ENCODE measurements around the gene PPFIA1. TPM values are rescaled to one million over a fixed set of nuclear protein-coding genes. Genes with fewer than 3 reads are reported as not detected.

The PPFIA1 gene
- total and polyA plus RNA-seq, 2 of the 13 experiments (the other 11 are each of a cell fraction or from before 2014, with no cell fraction given): 29.9 to 45.2 TPM

DNA sequence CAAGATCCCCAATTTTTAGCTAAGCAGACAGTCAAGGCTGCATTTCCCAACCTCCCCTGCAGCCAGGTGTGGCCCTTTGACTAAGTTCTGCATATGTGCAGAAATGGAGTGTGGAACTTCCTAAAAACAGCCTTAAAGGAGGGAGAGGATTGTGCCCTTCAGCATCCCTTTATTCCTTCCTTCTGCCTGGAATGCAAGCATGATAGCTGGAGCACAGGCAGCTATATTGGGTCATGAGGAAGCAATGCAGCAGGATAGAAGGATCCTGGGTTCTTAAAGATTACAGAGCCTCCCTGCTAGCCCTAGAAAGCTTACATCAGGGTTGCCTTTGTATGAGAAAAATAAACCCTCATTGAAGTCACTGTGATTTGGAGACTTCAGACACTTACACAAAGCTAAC lies 37.5 kb upstream of the PPFIA1 start (continued):
- TF ChIP-seq, protein P1, sequence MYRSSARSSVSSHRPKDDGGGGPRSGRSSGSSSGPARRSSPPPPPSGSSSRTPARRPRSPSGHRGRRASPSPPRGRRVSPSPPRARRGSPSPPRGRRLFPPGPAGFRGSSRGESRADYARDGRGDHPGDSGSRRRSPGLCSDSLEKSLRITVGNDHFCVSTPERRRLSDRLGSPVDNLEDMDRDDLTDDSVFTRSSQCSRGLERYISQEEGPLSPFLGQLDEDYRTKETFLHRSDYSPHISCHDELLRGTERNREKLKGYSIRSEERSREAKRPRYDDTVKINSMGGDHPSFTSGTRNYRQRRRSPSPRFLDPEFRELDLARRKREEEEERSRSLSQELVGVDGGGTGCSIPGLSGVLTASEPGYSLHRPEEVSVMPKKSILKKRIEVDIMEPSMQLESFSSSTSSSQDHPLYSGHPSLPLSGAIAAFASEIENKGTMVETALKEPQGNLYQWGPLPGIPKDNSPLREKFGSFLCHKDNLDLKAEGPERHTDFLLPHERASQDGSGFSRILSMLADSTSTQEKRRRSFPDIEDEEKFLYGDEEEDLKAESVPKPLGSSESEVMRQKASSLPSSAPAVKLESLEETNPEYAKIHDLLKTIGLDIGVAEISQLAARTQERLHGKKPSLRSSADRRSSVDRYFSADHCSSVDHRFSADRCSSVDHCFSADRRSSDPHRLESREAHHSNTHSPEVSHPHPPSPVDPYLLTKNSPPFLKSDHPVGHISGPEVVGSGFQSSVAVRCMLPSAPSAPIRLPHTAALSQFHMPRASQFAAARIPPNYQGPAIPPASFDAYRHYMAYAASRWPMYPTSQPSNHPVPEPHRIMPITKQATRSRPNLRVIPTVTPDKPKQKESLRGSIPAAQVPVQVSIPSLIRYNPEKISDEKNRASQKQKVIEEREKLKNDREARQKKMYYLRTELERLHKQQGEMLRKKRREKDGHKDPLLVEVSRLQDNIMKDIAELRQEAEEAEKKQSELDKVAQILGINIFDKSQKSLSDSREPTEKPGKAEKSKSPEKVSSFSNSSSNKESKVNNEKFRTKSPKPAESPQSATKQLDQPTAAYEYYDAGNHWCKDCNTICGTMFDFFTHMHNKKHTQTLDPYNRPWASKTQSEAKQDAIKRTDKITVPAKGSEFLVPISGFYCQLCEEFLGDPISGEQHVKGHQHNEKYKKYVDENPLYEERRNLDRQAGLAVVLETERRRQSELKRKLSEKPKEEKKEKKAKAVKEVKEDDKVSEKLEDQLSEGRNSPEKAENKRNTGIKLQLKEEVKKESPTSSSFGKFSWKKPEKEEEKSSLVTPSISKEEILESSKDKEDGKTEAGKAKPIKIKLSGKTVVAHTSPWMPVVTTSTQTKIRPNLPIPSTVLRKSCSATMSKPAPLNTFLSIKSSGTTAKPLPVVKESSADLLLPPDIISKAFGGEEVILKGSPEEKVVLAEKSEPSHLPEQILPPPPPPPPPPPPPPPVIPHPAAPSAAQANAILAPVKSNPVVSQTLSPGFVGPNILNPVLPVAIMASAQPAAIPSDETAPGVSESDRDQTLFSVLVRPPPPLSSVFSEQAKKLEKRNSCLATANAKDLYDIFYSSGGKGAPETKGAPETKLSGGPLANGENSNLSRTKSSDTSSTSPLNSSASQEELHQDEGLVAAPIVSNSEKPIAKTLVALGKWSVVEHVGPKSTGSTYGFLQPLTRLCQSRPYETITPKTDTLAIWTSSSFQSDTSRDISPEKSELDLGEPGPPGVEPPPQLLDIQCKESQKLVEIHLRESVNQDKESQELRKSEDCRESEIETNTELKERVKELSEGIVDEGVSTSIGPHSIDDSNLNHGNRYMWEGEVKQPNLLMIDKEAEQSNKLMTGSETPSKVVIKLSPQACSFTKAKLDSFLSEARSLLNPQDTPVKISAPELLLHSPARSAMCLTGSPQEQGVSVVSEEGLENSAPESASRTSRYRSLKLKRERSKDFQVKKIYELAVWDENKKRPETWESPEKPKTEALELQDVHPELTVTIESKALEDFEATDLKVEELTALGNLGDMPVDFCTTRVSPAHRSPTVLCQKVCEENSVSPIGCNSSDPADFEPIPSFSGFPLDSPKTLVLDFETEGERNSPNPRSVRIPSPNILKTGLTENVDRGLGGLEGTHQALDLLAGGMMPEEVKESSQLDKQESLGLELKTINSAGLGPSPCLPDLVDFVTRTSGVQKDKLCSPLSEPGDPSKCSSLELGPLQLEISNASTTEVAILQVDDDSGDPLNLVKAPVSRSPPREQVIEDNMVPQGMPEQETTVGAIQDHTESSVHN (CRISPR knock-in tag; IDR thresholded peaks at IDR 0.05): no peak
- TF ChIP-seq MTA3 (CRISPR knock-in tag; IDR thresholded peaks at IDR 0.05) (no peak), HNF4G (IDR thresholded peaks at IDR 0.05; ENCODE audit: borderline replicate concordance, low read depth, low read length) (no peak), HNF4G (CRISPR knock-in tag; IDR thresholded peaks at IDR 0.05; ENCODE audit: borderline replicate concordance, low read depth) (no peak)
- TF ChIP-seq, protein P2, sequence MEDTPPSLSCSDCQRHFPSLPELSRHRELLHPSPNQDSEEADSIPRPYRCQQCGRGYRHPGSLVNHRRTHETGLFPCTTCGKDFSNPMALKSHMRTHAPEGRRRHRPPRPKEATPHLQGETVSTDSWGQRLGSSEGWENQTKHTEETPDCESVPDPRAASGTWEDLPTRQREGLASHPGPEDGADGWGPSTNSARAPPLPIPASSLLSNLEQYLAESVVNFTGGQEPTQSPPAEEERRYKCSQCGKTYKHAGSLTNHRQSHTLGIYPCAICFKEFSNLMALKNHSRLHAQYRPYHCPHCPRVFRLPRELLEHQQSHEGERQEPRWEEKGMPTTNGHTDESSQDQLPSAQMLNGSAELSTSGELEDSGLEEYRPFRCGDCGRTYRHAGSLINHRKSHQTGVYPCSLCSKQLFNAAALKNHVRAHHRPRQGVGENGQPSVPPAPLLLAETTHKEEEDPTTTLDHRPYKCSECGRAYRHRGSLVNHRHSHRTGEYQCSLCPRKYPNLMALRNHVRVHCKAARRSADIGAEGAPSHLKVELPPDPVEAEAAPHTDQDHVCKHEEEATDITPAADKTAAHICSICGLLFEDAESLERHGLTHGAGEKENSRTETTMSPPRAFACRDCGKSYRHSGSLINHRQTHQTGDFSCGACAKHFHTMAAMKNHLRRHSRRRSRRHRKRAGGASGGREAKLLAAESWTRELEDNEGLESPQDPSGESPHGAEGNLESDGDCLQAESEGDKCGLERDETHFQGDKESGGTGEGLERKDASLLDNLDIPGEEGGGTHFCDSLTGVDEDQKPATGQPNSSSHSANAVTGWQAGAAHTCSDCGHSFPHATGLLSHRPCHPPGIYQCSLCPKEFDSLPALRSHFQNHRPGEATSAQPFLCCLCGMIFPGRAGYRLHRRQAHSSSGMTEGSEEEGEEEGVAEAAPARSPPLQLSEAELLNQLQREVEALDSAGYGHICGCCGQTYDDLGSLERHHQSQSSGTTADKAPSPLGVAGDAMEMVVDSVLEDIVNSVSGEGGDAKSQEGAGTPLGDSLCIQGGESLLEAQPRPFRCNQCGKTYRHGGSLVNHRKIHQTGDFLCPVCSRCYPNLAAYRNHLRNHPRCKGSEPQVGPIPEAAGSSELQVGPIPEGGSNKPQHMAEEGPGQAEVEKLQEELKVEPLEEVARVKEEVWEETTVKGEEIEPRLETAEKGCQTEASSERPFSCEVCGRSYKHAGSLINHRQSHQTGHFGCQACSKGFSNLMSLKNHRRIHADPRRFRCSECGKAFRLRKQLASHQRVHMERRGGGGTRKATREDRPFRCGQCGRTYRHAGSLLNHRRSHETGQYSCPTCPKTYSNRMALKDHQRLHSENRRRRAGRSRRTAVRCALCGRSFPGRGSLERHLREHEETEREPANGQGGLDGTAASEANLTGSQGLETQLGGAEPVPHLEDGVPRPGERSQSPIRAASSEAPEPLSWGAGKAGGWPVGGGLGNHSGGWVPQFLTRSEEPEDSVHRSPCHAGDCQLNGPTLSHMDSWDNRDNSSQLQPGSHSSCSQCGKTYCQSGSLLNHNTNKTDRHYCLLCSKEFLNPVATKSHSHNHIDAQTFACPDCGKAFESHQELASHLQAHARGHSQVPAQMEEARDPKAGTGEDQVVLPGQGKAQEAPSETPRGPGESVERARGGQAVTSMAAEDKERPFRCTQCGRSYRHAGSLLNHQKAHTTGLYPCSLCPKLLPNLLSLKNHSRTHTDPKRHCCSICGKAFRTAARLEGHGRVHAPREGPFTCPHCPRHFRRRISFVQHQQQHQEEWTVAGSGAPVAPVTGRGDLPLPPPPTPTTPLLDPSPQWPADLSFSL (CRISPR knock-in tag; IDR thresholded peaks at IDR 0.05): no peak
- TF ChIP-seq, protein P3, sequence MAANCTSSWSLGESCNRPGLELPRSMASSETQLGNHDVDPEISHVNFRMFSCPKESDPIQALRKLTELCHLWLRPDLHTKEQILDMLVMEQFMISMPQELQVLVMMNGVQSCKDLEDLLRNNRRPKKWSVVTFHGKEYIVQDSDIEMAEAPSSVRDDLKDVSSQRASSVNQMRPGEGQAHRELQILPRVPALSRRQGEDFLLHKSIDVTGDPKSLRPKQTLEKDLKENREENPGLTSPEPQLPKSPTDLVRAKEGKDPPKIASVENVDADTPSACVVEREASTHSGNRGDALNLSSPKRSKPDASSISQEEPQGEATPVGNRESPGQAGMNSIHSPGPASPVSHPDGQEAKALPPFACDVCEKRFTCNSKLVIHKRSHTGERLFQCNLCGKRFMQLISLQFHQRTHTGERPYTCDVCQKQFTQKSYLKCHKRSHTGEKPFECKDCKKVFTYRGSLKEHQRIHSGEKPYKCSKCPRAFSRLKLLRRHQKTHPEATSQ (CRISPR knock-in tag; IDR thresholded peaks at IDR 0.05; ENCODE audit: borderline replicate concordance): no peak

Measured in HepG2 (cell line).